HG03378 (cell line): ENCODE results near the gene KRTAP10-11.
"Not testable (repeated sequence)": the region's sequence is repeated elsewhere in the genome, so short reads cannot be mapped to it uniquely, and the experiment has no call there.

ENCODE experiments used
- ATAC-seq: cut with Tn5 transposase; IDR thresholded peaks from one replicate; pipeline ENCODE4 v1.9.1; 2021; ENCODE audit warnings: mild to moderate bottlenecking, moderate library complexity; ENCODE audit not compliant: unreplicated experiment

KRTAP10-11 gene, protein sequence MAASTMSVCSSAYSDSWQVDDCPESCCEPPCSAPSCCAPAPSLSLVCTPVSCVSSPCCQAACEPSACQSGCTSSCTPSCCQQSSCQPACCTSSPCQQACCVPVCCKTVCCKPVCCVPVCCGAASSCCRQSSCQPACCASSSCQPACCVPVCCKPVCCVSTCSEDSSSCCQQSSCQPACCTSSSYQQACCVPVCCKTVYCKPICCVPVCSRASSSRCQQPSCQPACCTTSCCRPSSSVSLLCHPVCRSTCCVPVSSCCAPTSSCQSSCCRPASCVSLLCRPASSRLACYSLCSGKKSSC

DNA sequence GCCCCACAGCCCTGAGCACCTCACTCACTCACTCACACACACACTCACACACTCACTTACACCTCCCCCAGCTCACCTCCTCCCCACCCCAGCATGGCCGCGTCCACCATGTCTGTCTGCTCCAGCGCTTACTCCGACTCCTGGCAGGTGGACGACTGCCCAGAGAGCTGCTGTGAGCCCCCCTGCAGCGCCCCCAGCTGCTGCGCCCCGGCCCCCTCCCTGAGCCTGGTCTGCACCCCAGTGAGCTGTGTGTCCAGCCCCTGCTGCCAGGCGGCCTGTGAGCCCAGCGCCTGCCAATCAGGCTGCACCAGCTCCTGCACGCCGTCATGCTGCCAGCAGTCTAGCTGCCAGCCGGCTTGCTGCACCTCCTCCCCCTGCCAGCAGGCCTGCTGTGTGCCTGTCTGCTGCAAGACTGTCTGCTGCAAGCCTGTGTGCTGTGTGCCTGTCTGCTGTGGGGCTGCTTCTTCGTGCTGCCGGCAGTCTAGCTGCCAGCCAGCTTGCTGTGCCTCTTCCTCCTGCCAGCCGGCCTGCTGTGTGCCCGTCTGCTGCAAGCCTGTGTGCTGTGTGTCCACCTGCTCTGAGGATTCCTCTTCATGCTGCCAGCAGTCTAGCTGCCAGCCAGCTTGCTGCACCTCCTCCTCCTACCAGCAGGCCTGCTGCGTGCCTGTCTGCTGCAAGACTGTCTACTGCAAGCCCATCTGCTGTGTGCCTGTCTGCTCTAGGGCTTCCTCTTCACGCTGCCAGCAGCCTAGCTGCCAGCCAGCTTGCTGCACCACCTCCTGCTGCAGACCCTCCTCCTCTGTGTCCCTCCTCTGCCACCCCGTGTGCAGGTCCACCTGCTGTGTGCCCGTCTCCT, at the start of gene KRTAP10-11:
KRTAP10-11 (plus strand) TSS at position 49 of the 856 bp plus-strand sequence; CDS start at position 94, 45 bp downstream.
- ATAC-seq: not testable (repeated sequence)

DNA sequence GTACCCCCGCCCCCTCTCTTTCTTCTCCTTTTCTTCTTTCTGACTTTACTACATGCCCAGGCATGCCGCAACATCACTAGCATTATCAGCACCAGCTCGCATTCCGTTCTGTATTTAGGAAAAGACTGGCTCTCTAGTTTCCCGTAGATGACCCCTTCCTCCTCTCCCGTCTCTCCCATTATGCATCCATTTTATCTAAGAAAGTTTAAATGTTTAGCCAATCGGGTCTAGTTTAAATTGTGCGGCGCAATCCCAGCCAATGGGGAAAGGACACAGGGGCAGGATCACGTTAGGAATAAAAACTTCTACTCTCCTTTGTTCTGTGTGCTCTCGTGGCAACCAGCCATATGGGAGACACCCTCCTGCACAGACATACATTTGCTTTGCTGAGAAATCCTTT, 48.2 kb upstream of the KRTAP10-11 start:
- no peak for ATAC-seq

DNA sequence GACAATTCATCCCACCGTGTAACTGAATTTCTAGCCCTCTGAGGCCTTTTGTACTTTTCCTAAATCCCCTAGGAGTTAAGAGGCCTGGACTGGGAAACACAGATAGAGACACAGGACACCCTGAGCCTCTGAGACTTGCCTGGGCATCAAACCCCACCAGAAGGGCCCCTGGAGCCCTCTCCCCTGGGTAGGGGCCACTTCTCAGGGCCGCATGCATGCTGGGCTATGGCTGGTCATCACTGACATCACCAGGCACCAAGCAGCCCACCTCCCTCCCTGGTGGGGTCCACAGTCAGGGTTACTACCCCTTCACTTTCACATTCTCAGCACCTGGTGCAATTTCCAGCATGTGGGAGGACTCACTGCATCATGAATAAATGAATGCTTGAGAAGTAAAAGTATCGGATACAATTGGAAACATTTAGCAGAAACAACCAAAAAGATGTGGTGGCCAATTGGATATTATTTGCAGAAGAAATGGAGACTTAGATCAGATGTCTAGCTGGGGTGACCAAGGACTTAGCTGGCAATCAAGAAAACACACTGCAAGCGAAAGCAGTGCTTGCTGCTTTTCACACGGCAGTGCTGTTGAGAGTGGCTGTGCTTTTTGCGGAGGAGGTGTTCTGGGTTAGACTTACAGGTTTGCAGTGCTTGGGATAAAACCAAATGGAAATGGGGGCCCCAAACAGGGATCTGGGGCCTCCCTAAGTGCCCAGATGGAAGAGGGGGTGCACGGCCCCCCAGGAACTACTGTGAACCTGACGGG, 46.8 kb upstream of the KRTAP10-11 start:
- ATAC-seq: no peak

DNA sequence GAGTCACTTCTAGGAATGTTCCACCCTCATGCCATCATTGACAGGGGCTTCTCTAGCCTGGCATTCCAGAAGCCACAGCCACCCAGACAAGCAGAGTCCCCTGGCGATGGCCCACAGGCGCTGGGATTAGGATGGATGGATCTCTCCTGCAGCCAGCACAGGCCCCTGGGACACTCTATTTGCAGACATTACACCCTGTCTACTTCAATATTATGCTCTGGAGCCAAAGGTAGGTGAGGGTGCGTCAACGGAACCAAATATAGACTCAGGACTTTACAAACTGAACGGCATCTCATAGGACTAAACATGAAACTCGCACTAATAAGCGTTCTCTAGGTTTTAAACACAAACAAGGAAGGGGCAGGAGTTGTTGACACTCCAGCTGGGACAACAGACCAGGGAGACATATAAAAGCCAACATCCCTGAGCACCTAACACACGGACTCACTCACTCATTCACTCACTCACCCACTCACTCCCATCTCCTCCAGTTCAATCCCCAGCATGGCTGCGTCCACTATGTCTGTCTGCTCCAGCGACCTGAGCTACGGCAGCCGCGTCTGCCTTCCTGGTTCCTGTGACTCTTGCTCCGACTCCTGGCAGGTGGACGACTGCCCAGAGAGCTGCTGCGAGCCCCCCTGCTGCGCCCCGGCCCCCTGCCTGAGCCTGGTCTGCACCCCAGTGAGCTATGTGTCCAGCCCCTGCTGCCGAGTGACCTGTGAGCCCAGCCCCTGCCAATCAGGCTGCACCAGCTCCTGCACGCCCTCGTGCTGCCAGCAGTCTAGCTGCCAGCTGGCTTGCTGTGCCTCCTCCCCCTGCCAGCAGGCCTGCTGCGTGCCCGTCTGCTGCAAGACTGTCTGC, 45.9 kb upstream of the KRTAP10-11 start, which contains the start of gene KRTAP10-7:
KRTAP10-7 (plus strand) TSS at position 480 of the 861 bp plus-strand sequence; CDS start at position 505, 25 bp downstream.
- ATAC-seq: not testable (repeated sequence)

DNA sequence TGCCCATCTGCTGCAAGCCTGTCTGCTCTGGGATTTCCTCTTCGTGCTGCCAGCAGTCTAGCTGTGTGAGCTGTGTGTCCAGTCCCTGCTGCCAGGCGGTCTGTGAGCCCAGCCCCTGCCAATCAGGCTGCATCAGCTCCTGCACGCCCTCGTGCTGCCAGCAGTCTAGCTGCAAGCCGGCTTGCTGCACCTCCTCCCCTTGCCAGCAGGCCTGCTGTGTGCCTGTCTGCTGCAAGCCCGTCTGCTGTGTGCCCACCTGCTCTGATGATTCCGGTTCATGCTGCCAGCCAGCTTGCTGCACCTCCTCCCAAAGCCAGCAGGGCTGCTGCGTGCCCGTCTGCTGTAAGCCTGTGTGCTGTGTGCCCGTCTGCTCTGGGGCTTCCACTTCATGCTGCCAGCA, 45.1 kb upstream of the KRTAP10-11 start:
- ATAC-seq: not testable (repeated sequence)

DNA sequence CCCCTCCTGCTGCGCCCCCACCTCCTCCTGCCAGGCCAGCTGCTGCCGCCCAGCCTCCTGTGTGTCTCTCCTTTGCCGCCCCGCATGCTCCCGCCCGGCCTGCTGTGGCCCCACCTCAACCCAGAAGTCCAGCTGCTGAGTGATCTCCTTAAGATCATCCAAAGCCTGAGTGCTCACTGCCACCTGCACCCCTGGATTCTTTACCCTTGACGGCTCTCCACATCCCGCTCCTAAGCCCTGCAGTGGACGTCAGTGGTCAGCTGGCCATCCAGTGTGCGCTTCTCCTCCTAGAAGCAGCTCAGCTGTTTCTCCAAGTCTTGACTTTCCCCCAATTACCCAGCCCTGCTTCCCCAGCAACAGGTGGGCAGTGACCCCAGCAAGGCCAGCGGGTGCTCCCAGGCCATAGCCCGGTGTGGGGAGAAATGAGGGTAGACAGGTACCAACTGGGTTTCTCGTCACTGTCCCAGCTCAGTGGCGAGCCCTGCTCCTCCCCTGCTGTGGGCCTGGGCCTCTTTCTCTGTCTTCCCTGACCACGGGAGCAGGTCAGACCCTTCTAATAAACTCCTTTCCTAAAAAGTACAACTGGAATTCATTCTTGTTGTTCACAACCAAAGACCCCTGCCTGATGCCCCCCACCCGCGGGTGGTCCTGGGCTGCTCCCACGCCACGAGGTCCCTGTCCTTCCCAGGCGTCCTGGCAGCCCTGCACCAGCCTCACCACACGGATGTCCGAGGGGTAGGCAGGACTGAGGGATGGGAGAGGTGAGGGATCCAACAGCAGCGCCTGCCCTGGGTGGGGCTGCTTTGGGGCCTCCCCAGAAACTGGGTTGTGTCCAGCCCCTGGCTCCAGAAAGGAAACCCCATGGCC, 44.4 kb upstream of the KRTAP10-11 start:
- ATAC-seq: no peak

DNA sequence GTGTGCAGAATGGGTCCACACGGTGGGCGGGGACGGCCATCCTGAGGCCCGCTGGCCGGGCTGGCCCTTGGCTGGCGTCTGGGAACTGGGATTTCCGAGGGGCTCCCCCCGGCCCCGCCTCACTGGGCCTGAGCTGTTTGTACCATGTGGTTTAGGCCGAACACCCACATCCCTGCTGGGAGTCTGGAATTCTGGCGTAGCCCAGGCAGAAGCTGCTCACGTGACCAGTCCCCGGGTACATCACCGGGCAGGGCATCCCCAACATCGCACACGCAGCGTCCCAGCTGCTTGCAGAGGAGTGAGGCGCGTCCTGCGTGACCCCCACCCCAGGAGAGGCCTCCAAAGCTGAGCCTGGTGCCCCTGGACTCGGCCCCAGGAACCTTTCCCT, 43.8 kb upstream of the KRTAP10-11 start:
- ATAC-seq: no peak

DNA sequence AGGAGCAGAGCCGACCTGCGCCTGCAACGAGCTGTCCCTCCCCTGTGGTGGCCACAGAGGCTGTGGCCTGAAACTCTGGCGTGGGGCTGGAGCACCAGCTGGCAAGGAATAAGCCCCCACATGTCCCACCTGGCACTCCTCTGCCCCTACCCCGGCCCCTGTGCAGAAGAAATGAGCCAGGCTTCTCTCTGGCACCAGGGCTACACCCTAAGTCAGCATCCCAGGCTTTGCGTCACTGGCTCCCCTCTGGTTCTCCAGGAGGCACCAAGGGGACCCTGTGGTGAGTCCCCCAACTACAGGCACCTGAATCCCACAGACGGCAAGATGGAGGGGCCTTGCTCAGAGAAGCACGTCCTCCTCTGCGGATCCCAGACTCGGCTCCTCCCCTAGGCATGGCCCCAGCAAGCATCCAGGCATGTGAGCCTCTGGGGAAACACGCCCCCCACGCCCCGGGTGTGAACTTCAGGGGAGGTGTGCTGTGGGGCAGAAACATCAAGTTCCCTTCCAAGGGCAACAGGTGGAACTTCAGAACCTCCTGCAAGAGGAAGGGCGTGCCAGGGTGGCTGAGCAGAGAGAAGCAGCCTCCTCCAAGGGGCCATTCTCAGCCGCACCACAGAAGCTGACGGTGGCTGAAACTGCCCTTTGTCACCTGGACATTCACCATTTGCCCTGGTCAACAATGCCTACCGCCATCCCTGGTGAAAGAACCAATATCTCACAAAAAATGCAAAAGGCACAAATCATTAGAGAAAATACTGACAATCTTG, 42.9 kb upstream of the KRTAP10-11 start:
- no peak for ATAC-seq

DNA sequence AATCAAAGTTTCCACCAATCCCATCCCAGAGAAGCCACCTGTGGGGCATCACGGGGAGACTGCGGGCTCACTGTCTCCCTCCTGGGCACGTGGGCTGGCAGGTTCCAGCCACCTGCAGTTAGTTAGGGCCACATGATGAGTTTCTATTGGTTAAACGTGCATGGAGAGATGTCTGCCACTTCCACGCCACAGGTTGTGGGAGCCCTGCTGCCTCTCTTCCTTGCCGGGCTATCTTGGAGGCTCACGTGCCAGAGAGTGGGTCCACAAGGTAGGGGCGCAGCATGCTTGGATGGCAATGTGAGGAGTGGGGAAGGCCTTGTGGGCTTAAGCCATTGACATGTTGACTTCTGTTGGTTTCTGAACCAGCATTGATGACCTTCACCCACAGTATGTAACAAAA, 42.3 kb upstream of the KRTAP10-11 start:
- no peak for ATAC-seq

DNA sequence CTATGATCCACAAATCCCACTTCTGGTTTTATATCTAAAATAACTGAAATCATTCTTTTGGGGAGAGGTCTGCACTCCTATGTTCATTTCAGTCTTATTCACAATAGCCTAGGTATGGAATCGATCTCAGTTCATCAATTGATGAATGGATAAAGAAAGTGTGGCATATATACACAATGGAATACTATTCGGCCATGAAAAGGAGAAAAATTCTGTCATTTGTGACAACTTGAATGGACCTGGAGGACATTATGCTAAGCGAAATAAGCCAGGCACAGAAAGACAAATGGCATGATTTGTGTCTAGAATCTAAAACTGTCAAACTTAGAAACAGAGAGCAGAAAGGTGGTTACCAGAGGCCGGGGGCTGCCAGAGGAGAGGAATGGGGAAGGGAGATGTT, 39.7 kb upstream of the KRTAP10-11 start:
- ATAC-seq: no peak

DNA sequence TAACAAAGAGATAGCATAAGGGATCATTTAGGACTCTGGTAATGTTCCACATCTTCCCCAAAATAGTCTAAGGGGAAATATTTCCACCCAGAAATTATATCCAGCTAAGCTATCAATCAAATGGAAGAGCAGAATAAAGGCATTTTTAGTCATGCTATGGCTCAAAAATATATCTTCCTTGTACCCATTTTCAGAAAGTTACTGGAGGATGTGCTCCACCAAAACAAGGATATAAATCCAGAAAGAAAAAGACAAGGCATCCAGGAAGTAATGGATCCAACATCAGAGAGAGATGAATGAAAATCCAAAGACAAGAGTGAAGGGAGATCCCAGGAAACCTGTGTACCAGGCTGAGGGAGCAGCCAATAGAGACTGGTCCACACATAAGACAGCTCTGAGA, 37.0 kb upstream of the KRTAP10-11 start:
- ATAC-seq: no peak

DNA sequence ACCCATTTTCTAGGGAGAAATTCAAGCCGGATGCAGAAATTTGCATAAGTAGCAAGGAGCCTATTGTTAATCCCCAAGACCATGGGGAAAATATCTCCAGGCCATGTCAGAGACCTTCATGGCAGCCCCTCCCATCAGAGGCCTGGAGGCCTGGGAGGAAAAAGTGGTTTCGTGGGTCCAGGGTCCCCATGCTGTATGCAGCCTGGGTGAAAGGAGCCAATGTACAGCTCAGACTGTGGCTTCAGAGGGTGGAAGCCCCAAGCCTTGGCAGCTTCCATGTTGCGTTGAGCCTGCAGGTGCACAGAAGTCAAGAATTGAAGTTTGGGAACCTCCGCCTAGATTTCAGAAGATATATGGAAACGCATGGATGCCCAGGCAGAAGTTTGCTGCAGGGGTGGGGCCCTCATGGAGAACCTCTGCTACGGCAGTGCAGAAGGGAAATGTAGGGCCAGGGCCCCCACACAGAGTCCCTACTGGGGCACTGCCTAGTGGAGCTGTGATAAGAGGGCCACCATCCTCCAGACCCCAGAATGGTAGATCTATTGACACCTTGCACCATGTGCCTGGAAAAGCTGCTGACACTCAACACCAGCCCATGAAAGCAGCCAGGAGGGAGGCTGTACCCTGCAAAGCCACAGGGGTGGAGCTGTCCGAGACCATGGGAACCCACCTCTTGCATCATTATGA, 35.9 kb upstream of the KRTAP10-11 start:
- ATAC-seq: not testable (repeated sequence)

DNA sequence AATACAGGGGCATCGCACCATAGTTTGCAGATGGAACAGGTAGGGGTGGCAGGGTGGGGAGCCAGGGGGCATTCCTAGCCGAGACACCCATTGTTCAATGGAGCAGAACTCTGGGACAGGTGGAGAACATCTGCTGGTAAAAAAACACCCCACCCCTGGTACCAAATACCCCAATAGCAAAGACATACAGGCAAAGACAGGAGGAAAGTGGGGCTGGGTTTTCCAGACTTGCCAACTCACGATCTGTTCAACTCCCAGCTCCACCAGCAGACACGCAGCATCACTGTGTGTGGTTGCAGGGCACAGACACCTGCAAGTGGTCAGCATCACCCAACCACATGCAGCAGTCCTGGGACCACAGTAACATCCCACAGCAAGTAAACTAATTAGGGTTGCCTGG, 34.7 kb upstream of the KRTAP10-11 start:
- no peak for ATAC-seq

DNA sequence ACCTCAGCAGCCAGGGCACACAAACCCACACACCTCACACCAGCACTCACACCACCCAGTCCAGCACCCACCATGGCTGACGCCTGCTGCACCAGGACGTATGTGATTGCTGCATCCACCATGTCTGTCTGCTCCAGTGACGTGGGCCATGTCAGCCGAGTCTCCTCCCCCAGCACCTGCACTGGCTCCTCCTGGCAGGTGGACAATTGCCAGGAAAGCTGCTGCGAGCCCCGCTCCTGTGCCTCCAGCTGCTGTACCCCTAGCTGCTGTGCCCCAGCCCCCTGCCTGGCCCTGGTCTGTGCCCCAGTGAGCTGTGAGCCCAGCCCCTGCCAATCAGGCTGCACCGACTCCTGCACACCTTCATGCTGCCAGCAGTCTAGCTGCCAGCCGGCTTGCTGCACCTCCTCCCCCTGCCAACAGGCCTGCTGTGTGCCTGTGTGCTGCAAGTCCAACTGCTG, 34.2 kb upstream of the KRTAP10-11 start, which contains the start of gene KRTAP10-8:
KRTAP10-8 (plus strand) TSS at position 51 of the 458 bp plus-strand sequence; CDS start at position 73, 22 bp downstream.
- no peak for ATAC-seq

DNA sequence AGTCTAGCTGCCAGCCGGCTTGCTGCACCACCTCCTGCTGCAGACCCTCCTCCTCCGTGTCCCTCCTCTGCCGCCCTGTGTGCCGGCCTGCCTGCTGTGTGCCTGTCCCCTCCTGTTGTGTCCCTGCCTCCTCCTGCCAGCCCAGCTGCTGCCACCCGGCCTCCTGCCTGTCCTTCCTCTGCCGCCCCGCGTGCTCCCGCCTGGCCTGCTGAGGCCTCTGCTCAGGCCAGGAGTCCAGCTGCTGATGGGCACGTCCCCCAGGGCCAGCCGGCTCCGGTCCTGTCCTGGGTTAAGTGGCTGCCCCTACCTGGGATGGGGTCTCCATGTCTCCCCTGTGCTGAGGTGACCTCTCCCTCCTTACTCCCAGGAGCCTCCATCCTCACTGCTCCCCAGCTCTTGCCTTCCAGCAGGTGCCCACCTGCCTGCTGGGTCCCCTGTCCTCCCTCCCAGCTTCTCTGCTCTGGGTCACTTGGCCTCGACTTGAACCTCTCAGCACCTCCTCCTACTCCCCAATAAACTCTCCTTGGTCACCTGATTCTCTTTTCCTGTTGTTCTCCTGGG, 33.5 kb upstream of the KRTAP10-11 start:
- no peak for ATAC-seq

DNA sequence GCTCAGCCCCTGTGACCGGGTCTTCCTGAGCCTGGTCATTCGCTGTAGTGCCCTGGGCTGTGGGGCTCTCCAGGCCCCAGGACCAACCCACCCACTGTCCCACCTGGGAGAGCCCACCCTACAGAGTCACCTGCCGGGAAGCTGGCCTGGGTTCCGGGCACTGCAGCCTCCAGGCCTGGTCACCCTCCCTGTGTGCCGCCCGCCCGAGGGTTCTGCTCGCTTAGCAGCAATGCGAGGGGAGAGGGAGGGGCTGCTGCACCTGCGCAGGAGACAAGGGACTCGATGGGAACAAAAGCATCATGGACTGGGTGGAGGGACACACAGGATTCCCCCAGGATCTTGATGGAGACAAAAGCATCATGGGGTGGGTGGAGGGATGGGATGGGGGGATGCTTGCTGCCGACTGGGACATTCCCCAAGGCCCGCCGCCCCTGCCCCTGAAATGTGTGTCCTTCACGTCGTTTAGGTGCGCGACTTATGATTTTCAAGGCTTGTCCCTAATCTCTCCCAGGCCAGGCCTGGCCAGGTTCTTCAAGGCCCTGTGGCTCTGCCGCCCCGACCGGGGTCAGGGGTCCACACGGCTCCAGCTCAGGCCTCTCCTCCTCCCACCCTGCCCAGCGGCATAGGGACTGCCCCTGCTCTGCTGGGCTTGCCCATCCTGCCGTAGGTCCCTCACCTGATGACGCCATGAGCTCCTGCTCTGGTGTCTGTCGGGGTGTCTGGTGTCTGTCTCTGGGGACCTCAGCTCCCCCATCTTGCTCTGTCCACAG, 32.6 kb upstream of the KRTAP10-11 start:
- ATAC-seq: no peak

DNA sequence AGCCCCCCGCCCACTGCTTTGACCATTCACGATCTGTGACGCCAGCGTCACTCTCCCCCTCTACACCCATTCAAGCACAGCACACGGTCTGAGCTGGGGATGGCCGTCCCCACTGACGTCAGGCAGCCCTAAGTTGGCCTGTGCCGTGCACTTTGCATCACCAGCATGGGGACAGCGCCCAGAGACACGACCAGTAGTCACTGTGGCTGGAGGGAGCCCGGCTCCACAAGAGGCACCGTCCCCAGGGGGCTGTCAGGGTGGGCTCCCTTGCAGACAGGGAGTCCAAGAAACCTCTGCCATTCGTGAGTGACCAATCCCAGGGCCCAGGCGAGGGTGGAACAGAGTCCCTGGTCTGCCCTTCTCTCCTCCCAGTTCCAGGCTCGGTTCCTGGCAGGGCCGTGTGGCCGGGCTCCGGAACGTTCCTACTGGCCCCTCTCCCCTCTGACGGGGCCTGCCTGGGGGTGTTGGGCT, 32.0 kb upstream of the KRTAP10-11 start:
- ATAC-seq: no peak
